GM13977 (cell line): ENCODE data around the gene CPVL.

Source experiments
- DNase-seq: peaks from one replicate; pipeline ENCODE4 v3.0.0; 2012; ENCODE audit warnings: low spot score
- CTCF ChIP-seq: IDR thresholded peaks from 2 replicates; pipeline ENCODE4 v1.5.1; 2012; ENCODE audit warnings: mild to moderate bottlenecking, control low read depth; ENCODE audit not compliant: insufficient read depth; ENCODE audit errors: extremely low read depth, missing control alignments
- in situ Hi-C: fragments of 300-500 bp; cut with MboI; formaldehyde crosslinking; loops from one replicate; pipeline ENCODE4 v1.12.0; 2022; ENCODE audit warnings: low sequenced_read_pairs, low pct_unique_long_range_greater_than_20kb, mixed read lengths, inconsistent platforms; ENCODE audit not compliant: unreplicated experiment

CPVL gene

GRCh38 chr7:29003703-29004102, 142.6 kb downstream of the CPVL start:
- in situ Hi-C loops = no loop called here
- DNase-seq = no peak
- TF ChIP-seq CTCF = no peak

GRCh38 chr7:29000717-29001076, 145.6 kb downstream of the CPVL start:
- in situ Hi-C loops = no loop called here
- no peak for TF ChIP-seq CTCF

GRCh38 chr7:28999895-29000716, 146.2 kb downstream of the CPVL start:
- in situ Hi-C loops = no loop called here
- DNase-seq = no peak
- no peak for TF ChIP-seq CTCF

More at GRCh38 chr7:29000717-29001076, 145.6 kb downstream of the CPVL start:
- DNase-seq = no peak

GRCh38 chr7:28999427-28999826, 146.9 kb downstream of the CPVL start:
- in situ Hi-C loops = no loop called here
- no peak for TF ChIP-seq CTCF
- no peak for DNase-seq

- in situ Hi-C loops = no loop called here
- DNase-seq = no peak
- no peak for TF ChIP-seq CTCF
These were observed 148.2 kb downstream of the CPVL start for GRCh38 chr7:28998105-28998504.

GRCh38 chr7:28996836-28997235, 149.5 kb downstream of the CPVL start:
- in situ Hi-C loops = no loop called here
- DNase-seq = no peak
- no peak for TF ChIP-seq CTCF
